ENCODE data around the gene GOLGA3.
"Not testable (repeated sequence)": the region's sequence is repeated elsewhere in the genome, so short reads cannot be mapped to it uniquely, and the experiment has no call there.

Gene GOLGA3

GRCh38 chr12:132775502-132776229 is 53.0 kb downstream of the GOLGA3 start:
- DNase-seq: no peak

GRCh38 chr12:132774646-132775275 is 53.9 kb downstream of the GOLGA3 start:
- DNase-seq: no peak

- no peak for DNase-seq
Measured at GRCh38 chr12:132774159-132774558, 54.5 kb downstream of the GOLGA3 start.

GRCh38 chr12:132773077-132773955 is 55.4 kb downstream of the GOLGA3 start:
- DNase-seq: no peak

- no peak for DNase-seq
Measured at GRCh38 chr12:132772606-132773005, 56.1 kb downstream of the GOLGA3 start.

DNA sequence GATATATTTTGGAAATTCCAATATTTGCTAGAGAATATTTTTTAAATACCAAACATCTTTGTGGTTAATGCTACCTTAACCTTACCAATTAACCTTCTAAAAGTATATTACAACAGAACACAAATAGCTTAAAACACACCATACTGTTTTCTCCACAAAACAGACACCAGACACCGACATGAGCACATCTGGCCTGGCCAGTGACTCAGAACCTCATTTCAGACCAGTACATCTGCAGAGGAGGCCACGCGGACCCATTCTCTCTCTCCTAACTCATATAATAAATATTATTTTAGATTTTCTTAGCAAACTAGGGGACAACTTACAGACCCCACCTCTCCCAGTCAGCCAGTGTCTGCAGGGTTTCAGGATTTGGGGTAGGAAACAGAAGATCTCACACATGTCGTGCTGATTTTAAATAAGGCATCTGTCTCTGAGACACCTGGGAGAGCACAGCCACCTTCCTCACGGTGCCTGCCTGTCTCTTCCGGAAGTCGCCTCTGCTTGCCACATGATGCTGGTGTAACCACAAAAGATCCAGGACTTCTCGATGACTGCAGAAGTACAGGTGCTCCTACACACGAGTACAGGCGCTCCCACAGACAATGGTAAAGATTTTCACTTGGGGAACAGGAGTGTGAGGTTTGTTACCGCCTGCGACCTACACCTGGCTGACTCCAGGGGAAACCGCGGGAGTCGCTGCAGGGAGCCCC is 57.4 kb downstream of the GOLGA3 start:
- peak; percentile 43 for DNase-seq

DNA sequence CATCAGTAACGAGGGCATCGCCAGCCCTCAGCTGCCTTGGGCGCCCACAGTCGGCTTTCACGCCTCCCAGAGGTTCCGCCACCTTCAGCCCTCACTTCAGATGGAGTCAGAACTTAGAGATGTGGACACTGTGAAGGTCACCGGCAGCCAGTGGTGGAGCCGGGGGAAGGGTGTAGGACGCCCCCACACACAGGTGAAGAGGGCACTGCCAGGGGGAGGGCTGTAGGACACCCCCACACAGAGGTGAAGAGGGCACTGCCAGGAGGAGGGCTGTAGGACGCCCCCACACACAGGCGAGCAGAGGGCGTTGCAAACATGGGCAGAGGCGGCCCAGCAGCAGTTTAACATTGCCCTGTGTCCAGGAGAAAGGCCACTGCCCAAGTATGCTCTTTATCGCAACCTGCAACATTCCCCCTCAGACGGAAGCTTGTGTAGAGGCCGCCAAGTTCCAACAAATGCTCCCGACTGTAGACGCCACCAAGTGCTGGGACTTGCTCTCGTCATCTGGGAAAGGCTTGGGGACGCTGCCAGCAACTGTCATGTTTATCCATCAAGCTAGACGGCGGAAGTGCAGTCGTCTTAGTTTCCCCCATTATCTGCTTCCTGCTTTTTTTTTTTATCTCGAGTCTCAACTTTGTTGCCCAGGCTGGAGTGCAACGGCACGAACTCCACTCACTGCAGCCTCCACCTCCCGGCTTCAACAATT is 62.1 kb downstream of the GOLGA3 start:
- no peak for DNase-seq

- DNase-seq: no peak
Measured at GRCh38 chr12:132765361-132765760, 63.3 kb downstream of the GOLGA3 start.

DNA sequence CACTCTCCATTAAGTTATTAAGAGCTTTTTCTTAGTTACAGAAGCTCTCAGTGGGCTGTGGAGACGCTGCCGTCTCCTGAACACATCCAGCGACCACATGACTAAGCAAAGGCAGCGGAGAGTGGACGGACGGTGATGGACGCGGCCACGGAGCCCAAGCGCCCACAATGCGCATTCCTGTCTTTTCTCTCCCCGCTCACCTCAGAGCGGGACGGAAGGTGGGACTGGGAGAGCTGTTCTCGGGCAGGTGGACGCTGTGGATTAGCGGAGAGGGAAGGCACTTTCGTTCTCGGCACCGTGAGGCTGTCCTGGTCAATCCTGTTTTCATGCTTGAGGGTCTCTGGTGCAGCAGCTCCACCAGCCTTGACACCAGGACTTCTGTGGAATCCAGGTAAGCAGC is 64.4 kb downstream of the GOLGA3 start:
- DNase-seq: no peak

GRCh38 chr12:132761921-132762583 is 66.6 kb downstream of the GOLGA3 start:
- DNase-seq: peak; percentile 89

- peak; percentile 70 for DNase-seq
Measured at GRCh38 chr12:132761032-132761920, 67.4 kb downstream of the GOLGA3 start, which contains the start of gene ANKLE2. Gene ANKLE2, minus strand, starts transcription at chr12:132761832. Its CDS starts 34 bp downstream, at chr12:132761798.

GRCh38 chr12:132759359-132759758 is 69.3 kb downstream of the GOLGA3 start:
- no peak for DNase-seq

DNA sequence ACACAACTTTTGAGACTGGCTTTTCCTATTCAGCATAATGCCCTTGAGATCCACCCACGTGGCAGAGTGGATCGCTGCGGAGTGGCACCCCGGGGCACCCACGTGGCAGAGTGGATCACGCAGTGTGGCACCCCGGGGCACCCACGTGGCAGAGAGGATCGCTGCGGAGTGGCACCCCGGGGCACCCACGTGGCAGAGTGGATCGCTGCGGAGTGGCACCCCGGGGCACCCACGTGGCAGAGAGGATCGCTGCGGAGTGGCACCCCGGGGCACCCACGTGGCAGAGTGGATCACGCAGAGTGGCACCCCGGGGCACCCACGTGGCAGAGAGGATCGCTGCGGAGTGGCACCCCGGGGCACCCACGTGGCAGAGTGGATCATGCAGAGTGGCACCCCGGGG is 69.8 kb downstream of the GOLGA3 start:
- DNase-seq: not testable (repeated sequence)

DNA sequence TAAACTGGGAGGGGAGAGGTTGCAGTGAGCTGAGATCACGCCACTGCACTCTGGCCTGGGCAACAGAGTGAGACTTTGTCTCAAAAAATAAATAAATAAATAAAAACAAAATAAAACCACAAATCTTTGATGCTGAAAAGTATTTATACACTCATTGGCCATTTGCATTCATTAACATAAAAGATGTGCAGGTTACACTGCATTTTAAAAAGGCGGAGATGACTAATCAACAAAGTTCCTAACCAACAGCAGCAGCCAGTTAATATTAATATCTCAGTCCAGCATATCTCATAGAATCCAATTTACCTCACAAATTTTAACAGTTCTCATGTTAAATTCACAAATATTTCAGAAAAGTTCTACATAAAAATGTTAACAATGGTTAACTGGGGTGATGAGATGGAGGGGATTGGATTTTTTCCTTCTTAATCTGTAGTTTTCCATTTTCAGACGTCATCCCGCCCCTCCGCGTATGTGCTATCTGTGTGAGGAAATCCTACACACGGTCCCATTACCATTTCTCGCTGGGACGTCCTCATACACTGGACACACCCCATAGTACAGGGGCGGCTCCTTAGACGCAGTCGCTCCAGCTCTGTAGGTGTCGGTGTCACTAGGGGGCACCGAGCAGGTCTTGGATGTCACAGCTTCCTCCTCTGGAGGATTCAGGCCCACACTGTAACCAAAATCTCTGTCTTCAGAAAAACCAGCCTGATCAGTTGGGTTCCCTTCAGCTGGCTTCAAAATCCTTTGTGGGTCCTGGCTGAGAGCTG is 74.3 kb downstream of the GOLGA3 start:
- no peak for DNase-seq

DNA sequence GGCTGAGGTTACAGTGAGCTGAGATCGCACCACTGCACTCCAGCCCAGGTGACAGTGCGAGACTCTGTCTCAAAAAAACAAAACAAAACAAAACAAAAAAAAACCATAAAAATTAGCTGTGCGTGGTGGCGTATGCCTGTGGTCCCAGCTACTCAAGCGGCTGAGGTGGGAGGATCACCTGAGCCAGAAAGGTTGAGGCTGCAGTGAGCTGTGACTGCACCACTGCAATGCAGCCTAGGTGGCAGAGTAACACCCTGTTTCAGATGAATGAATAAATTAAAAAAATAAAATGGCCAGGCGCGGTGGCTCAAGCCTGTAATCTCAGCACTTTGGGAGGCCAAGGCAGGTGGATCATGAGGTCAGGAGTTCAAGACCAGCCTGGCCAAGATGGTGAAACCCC is 75.0 kb downstream of the GOLGA3 start:
- not testable (repeated sequence) for DNase-seq

DNA sequence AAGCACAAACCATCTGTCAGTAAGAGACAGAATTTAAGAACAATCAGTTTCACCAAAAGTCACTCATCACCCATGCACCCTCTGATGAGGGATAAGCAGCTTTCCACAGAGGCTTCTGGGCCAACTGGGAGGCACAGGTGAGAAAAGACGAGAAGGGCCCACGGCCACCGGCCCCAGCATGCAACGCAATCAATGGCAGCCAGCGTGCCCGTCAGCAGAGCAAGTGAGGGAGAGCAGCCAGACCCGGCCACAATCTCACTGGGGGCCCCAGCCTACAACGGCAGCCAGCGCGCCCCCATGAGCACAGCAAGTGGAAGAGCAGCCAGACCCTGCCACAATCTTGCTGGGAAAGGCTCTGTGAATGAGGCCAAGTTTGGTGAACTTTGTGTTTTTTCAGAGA is 80.3 kb downstream of the GOLGA3 start:
- no peak for DNase-seq

- no peak for DNase-seq
Measured at GRCh38 chr12:132747896-132748295, 80.8 kb downstream of the GOLGA3 start.

DNA sequence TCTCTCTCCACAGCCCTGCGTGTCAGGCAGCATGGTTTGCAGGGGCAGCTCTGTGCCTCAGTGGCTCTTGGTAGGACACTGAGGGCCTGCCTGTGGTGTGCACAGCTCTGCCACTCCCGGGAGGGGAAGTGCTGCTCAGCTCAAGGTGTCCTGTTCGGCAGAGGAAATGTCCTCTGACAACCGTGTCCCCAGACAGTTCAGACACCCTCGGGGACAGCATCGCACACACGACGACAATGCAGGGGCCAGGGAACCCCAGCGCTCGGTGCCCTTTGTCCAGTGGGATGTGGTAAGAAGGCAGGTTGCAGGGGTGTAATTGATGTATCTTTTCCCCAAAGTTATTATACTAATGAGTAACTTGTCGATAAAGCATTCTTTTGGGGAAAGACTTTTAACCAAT is 81.3 kb downstream of the GOLGA3 start:
- DNase-seq: no peak

DNA sequence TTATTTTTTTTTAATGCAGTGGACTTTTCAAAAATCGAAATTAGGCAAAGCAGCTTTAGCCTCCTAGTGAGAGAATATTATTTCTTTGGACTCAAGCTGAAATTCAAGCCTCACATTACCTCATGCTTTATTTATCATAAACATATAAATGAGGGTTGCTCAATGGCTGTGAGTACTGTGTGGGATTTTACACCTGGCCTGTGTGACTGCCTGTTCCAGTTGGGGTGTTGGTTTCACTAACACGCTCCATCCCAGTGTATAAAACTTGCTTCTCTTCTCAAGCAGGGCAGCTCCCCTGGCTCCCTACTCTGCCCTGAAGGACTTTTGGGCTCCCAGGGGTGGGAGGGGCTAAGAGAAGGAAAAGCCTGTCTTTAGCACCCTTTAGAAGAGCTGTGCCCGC is 82.1 kb downstream of the GOLGA3 start:
- no peak for DNase-seq

- DNase-seq: no peak
Measured at GRCh38 chr12:132743831-132744230, 84.8 kb downstream of the GOLGA3 start.
